Activated naive CD4-positive, alpha-beta T cell treated with anti-CD3 and anti-CD28 coated beads, Interleukin-2, amount 50 U/mL, for 16 hours (primary cell): ENCODE data around the gene PRKACA.
"Not testable (repeated sequence)": the region's sequence is repeated elsewhere in the genome, so short reads cannot be mapped to it uniquely, and the experiment has no call there.

ENCODE experiments used
- DNase-seq: peaks from one replicate; pipeline ENCODE4 v3.0.0-alpha.2; 2020

The PRKACA gene

GRCh38 chr19:14063105-14063504 is 54.5 kb downstream of the PRKACA start:
- no peak for DNase-seq

GRCh38 chr19:14062558-14062855 is 55.1 kb downstream of the PRKACA start:
- no peak for DNase-seq

GRCh38 chr19:14061751-14062557 is 55.6 kb downstream of the PRKACA start, which contains the start of gene PALM3:
PALM3 (minus strand) TSS chr19:14062076; CDS start chr19:14061980, 96 bp downstream.
- no peak for DNase-seq

GRCh38 chr19:14061081-14061749 is 56.3 kb downstream of the PRKACA start:
- no peak for DNase-seq

DNA sequence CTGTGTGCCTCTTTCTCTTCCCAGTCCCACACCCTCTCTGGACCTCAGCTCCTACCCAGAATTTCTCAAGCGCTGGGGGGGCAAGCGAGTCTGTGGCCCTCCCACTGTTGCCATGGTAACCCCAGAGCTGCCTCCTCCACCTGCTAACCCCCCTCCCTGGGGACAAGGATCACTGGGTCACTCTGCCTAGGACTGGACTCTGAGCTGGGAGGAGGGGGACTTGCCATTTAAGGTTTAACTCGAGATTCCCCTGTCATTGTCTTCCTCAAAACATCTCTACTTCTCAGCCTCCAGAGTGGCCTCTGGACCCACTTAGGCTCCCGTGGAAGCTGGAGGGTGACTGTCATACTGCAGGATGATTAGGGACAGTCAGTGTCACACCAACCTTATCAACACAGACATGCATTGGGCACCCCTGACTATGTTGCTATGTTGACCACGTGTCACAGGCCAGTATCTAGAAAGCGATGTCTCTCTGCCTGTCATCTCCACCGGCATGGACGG is 57.9 kb downstream of the PRKACA start:
- no peak for DNase-seq

DNA sequence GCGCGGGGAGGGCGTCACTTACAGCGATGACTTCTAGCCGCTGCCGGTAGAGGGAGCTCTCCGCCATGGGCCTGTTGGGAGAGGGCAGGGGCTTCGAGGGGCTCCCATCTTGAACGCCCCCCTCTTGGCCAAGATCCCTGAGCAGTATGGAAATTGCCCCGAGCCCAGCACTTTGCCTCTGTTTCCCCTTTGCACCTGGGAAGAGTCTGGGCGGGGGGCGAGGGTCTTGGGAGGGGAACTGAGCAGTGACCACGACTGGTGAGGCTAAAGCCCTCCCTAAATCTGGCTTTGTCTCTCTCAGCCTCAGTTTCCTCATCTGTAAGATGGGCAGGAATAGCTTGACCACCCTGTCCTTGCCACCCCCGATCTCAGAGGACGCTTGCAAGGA is 58.5 kb downstream of the PRKACA start:
- DNase-seq = peak; percentile 58

DNA sequence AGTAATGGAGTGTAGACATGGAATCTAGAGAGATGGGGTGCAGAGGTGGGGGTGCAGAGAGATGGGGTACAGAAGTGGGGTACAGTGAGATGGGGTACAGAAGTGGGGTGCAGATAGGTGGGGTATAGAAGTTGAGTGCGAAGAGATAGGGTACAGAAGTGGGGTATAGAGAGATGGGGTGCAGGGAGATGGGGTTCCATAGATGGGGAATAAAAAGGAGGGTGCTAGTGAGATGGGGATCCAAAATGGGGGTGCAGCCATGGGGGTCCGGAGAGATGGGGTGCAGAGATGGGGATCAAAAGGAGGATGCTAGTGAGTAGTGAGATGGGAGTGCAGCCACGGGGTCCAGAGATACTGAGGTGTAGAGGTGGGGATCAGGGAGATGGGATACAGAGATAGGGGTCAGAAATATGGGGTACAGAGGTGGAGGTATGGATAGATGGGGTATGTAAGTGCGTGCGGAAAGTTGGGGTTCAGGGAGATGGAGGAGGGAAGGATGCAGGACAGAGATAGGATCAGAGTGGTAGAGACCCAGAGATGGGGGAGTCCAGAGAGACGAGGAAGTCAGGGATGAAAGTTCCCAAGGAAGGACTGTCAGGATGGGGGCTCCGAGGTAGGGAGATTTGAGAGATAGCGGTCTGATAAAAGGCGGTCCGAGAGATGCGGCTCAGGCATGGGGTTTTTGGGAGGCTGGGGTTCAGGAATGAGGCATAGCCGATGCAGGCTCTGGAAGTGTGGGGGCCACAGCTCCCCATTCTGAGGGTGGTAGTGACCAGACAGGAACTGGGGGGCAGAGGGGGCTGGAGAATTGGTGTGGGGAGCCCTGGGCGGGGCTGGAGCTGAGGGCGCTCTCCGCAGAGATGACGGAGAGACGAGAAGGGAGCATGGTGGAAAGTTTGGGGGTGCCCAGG is 59.1 kb downstream of the PRKACA start:
- no peak for DNase-seq

- DNase-seq = no peak
Observed at GRCh38 chr19:14056741-14057356, 60.7 kb downstream of the PRKACA start.

- no peak for DNase-seq
Observed at GRCh38 chr19:14056069-14056666, 61.4 kb downstream of the PRKACA start.

GRCh38 chr19:14055396-14055795 is 62.2 kb downstream of the PRKACA start:
- DNase-seq = no peak

DNA sequence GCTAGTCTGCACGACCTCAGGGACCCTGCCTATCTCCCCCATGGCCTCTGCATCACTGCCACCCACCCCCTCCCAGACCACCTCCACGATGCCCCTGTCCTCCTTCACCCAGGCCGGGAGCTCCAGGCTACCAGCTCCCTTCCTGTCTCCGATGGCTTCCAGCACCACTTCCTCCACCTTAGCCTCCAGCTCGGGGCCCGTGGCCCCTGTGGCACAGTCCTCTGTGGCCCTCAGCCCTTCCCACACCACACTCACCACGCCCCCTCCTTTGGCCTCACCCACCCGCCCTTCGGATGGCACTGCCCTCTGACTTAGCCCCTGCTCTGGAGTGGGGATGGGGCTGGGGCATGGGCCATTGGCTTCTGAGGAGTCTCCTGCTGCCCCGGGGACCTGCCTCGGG is 62.8 kb downstream of the PRKACA start:
- no peak for DNase-seq

DNA sequence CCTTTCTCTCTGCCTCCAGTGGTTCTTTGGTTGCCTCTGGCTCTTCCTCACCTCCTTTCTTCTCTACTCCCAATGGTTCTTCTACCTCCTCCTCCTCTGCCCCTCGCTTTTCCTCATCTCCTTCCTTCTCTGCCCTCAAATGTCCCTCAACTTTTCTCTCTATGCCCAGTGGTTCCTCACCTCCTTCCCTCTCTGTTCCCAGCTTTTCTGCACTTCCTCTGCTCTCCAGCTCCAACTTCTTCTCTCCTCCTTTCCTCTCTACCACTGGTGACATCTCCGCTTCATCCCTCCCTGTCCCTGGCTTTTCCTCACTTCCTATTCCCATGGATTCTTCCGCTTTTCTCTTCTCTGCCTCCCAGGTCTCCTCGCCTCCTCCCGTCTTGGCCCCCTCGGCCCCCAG is 63.5 kb downstream of the PRKACA start:
- no peak for DNase-seq

DNA sequence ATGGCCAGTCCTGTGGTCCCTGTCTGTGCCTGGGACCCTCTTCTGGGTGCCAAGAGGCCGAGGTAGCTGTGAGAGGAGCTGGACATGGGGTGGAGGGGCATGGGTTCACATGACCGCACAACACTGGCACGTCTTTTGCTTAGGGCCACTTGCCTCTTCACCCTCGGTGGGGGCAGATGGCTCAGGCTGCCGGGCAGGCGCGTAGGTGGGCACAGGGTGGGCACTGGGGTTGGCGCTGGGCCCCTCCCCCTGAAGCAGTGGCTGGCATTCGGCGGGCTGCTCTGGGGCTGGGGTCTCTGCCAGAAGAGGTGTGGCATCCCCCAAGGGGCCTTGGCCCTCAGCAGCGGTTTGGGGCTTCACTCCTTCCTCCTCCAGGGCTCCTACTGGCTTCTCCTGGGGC is 64.1 kb downstream of the PRKACA start:
- no peak for DNase-seq

GRCh38 chr19:14053032-14053431 is 64.5 kb downstream of the PRKACA start:
- no peak for DNase-seq

GRCh38 chr19:14052470-14052869 is 65.1 kb downstream of the PRKACA start:
- DNase-seq = no peak

- DNase-seq = no peak
Observed at GRCh38 chr19:14051980-14052379, 65.6 kb downstream of the PRKACA start.

- DNase-seq = not testable (repeated sequence)
Observed at GRCh38 chr19:14050961-14051360, 66.6 kb downstream of the PRKACA start.

GRCh38 chr19:14050512-14050911 is 67.0 kb downstream of the PRKACA start:
- DNase-seq = no peak

GRCh38 chr19:14048443-14049153 is 69.0 kb downstream of the PRKACA start:
- peak; percentile 78 for DNase-seq

GRCh38 chr19:14047866-14048265 is 69.7 kb downstream of the PRKACA start:
- not testable (repeated sequence) for DNase-seq
